Testis (tissue), 3 donors: ENCODE measurements around the gene SNTB2. TPM values are rescaled to one million over a fixed set of nuclear protein-coding genes. Genes with fewer than 3 reads are reported as not detected.

ENCODE experiments used
- DNase-seq: peaks from one replicate; pipeline ENCODE4 v3.0.0-alpha.2; 2019
- H3K27ac ChIP-seq, 2 donors: fragments of 200-600 bp; sonication (generic); one replicate each; pipeline ENCODE4 v1.5.1; 2019
- H3K27me3 ChIP-seq: fragments of 200-600 bp; sonication (generic); one replicate; pipeline ENCODE4 v1.5.1; 2019
- H3K36me3 ChIP-seq: fragments of 200-600 bp; sonication (generic); one replicate; pipeline ENCODE4 v1.5.1; 2017; ENCODE audit warnings: low read depth; ENCODE audit errors: missing control alignments
- H3K4me1 ChIP-seq: fragments of 200-600 bp; sonication (generic); one replicate; pipeline ENCODE4 v1.5.1; 2019
- H3K4me3 ChIP-seq, 2 donors: fragments of 200-600 bp; sonication (generic); one replicate each; pipeline ENCODE4 v1.5.1; 2017 to 2019
- H3K9me3 ChIP-seq: fragments of 200-600 bp; sonication (generic); one replicate; pipeline ENCODE4 v1.5.1; 2017
- CTCF ChIP-seq, 3 experiments: fragments of 450-650 bp in 2 of 3; fragments of 200-600 bp in 1 of 3; sonication (generic) in 1 of 3; IDR thresholded peaks; one replicate each; pipeline ENCODE4 v1.5.1; 2016 to 2019; ENCODE audit warnings: antibody characterized with exemption in 3 of 3, mild to moderate bottlenecking in 2 of 3, moderate library complexity in 1 of 3
- POLR2A ChIP-seq: fragments of 450-650 bp; IDR thresholded peaks from one replicate; pipeline ENCODE4 v1.6.1; 2017; ENCODE audit warnings: antibody characterized with exemption, mild to moderate bottlenecking, moderate library complexity
- WGBS, 2 donors: methylation state at CpG; one replicate each; pipeline ENCODE4 v1.1.5; 2018; 5-methylcytosine and 5-hydroxymethylcytosine counted together
- intact Hi-C: fragments of 100-400 bp; cut with DNase I; formaldehyde crosslinking; loops from one replicate; pipeline ENCODE4 v1.15.1; 2023; ENCODE audit warnings: low total_unique reads
- polyA plus RNA-seq: library from polyadenylated mRNA; stranded (reverse); fragments of 350-450 nt; fragmentation: Illumina TruSeq; extraction: RNeasy Lipid Tissue Mini Kit (QIAGEN cat#74804); gene quantifications from one replicate; pipeline ENCODE4 v1.2.3, GENCODE V29; 2014; ENCODE audit warnings: low read depth, low replicate concordance; ENCODE audit not compliant: insufficient read depth
- total RNA-seq, 2 donors: library from RNA; depleted of rRNA; stranded (reverse); fragments of >200 nt; gene quantifications; one replicate each; pipeline ENCODE4 v1.2.3, GENCODE V29; 2016

Gene SNTB2
- total and polyA plus RNA-seq, 3 donors from 2014 or later, result 29.2 to 39.3 (median 35.1) TPM

DNA sequence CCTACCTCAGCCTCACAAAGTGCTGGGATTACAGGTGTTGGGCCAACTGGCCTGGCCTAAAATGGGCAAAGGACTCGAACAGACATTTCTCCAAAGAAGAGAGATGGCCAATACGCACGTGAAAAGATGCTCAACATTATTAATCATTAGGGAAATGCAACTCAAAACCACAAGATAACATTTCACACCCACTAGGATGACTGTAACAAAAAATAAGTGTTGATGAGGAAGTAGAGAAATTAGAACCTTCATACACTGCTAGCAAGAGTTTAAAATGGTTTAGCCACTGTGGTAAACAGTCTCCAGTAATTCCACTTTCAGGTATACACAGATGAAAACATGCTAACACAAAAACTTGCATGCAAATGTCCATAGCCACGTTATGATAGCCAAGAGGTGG lies 159.0 kb downstream of the SNTB2 start:
- no peak for TF ChIP-seq POLR2A
- no peak for TF ChIP-seq CTCF (IDR thresholded peaks at IDR 0.05)
- Histone ChIP-seq H3K27ac (no peak overlapping the region), H3K36me3 (no peaks in the 10 kb centered on the region), H3K4me3 (no peak overlapping the region), H3K27me3 (no peaks in the 10 kb centered on the region), H3K9me3 (no peaks in the 10 kb centered on the region), H3K4me1 (no peaks in the 10 kb centered on the region)
- intact Hi-C loops, result no loop called here
- 78 to 84% methylated on average over 4 of the region's 4 CpGs for WGBS, 2 donors
- no peak for DNase-seq

- no peaks in the 10 kb centered on the region for H3K27me3 ChIP-seq
- 88 to 89% methylated on average over 6 of the region's 6 CpGs for WGBS, 2 donors
- H3K27ac ChIP-seq, result no peak overlapping the region
- H3K36me3 ChIP-seq, result no peaks in the 10 kb centered on the region
- H3K9me3 ChIP-seq, result no peaks in the 10 kb centered on the region
- no peak overlapping the region for H3K4me3 ChIP-seq
- no peak for DNase-seq
- intact Hi-C loops, result no loop called here
- H3K4me1 ChIP-seq, result no peaks in the 10 kb centered on the region
- TF ChIP-seq POLR2A (no peak), CTCF (IDR thresholded peaks at IDR 0.05) (no peak)
These were observed 159.7 kb downstream of the SNTB2 start for GRCh38 chr16:69346683-69347082.

GRCh38 chr16:69348222-69348621 lies 161.3 kb downstream of the SNTB2 start:
- no peaks in the 10 kb centered on the region for H3K9me3 ChIP-seq
- no peaks in the 10 kb centered on the region for H3K4me1 ChIP-seq
- WGBS, 2 donors, result 90 to 96% methylated on average over 6 of the region's 6 CpGs
- TF ChIP-seq POLR2A (no peak), CTCF (IDR thresholded peaks at IDR 0.05) (no peak)
- H3K4me3 ChIP-seq, result no peak overlapping the region
- no peak for DNase-seq
- no peaks in the 10 kb centered on the region for H3K27me3 ChIP-seq
- no peaks in the 10 kb centered on the region for H3K36me3 ChIP-seq
- no peak overlapping the region for H3K27ac ChIP-seq
- intact Hi-C loops, result no loop called here

DNA sequence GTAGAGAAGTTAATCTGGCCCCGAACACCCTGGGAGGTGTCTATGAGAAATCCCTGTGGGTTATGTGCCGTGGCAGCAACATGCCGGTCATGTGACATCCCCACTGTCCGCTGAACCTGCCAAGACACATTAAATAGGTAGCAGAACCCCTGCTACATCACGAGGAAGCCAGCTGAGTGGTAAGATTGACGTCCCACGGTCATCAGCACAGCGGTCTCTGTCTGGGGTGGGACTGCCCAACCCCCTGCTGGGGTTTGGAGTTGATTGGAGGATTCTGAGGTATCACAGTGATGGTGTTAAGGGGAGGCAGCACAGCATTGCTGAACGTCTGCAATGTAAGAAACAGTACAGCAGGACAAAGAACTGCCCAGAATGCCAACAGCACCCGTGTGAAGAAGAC lies 162.6 kb downstream of the SNTB2 start:
- H3K9me3 ChIP-seq, result no peaks in the 10 kb centered on the region
- no peak overlapping the region for H3K4me3 ChIP-seq
- H3K27me3 ChIP-seq, result no peaks in the 10 kb centered on the region
- TF ChIP-seq CTCF (IDR thresholded peaks at IDR 0.05) (no peak), POLR2A (no peak)
- no peaks in the 10 kb centered on the region for H3K4me1 ChIP-seq
- no peak for DNase-seq
- 79 to 88% methylated on average over 10 of the region's 10 CpGs for WGBS, 2 donors
- no peak overlapping the region for H3K27ac ChIP-seq
- intact Hi-C loops, result no loop called here
- no peaks in the 10 kb centered on the region for H3K36me3 ChIP-seq

DNA sequence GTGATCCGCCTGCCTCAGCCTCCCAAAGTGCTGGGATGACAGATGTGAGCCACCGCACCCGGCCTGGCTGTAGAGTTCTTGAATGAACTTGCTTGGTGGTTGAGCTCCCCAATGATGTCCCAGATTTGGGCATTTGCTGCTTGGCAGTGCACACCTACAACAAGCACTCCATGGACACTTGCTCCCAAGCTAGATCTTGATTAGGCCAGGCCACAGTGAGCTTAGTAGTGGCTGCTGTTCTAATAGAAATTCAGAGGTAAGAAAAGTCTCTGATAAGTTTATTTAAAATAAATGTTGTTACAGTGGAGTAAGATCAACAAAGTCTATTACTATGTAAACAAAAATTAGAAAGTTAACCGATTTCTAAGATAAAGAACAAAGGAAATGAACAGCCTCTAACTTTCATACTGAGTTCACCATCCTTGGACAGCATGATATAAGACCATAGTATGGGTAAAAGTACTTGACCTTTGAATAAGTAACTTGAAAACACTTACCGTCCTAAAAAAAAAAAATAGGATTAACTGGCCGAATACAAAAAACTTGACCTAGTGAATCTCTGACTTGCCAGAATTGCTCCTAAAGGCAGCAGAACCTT lies 163.7 kb downstream of the SNTB2 start:
- DNase-seq, result no peak
- Histone ChIP-seq H3K4me1 (no peaks in the 10 kb centered on the region), H3K36me3 (no peaks in the 10 kb centered on the region), H3K9me3 (no peaks in the 10 kb centered on the region), H3K4me3 (no peak overlapping the region), H3K27ac (no peak overlapping the region), H3K27me3 (no peaks in the 10 kb centered on the region)
- intact Hi-C loops, result no loop called here
- TF ChIP-seq POLR2A (no peak), CTCF (IDR thresholded peaks at IDR 0.05) (no peak)
- 75 to 77% methylated on average over 6 of the region's 6 CpGs for WGBS, 2 donors
